Brain microvascular endothelial cell (primary cell): ENCODE results near the gene PYGM.

Source experiments
- DNase-seq: peaks from one replicate; pipeline ENCODE4 v3.0.0-alpha.2; 2020
- H3K27ac ChIP-seq: fragments of 250-450 bp; sonication (Bioruptor Pico); 2 replicates; pipeline ENCODE4 v1.5.1; 2020; ENCODE audit warnings: mild to moderate bottlenecking, moderate library complexity
- H3K27me3 ChIP-seq: fragments of 250-450 bp; sonication (Bioruptor Pico); replicated peaks from 2 replicates; pipeline ENCODE4 v1.5.1; 2020; ENCODE audit warnings: mild to moderate bottlenecking
- H3K36me3 ChIP-seq: fragments of 250-450 bp; sonication (Bioruptor Pico); replicated peaks from 2 replicates; pipeline ENCODE4 v1.5.1; 2020; ENCODE audit warnings: mild to moderate bottlenecking
- H3K4me3 ChIP-seq: 2 replicates; pipeline ENCODE4 v1.5.1; 2011; ENCODE audit warnings: low read depth, mild to moderate bottlenecking, control low read depth, low read length, moderate library complexity
- CTCF ChIP-seq: IDR thresholded peaks from 2 replicates; pipeline ENCODE4 v1.5.1; 2011; ENCODE audit warnings: low read depth, mild to moderate bottlenecking, moderate library complexity, low read length, control low read depth, inconsistent platforms; ENCODE audit errors: missing control alignments
- in situ Hi-C: cut with HindIII; loops from 2 replicates; pipeline ENCODE4 v1.10.0; 2017; ENCODE audit warnings: low sequenced_read_pairs, low pct_ligation_motif_present

PYGM gene

GRCh38 chr11:64743591-64744543 is 15.9 kb downstream of the PYGM start, which contains the start of gene RASGRP2:
TSS of gene RASGRP2 (minus strand) at chr11:64744142. CDS start at chr11:64742866, 1,276 bp downstream.
- H3K27me3 ChIP-seq, result peaks cover 10% of the 10 kb centered on the region
- no peak for DNase-seq
- no peaks in the 10 kb centered on the region for H3K36me3 ChIP-seq
- peak; percentile 76 for TF ChIP-seq CTCF
- no peak within 1 kb of the TSS for H3K27ac ChIP-seq
- H3K4me3 ChIP-seq, result peak within 1 kb of the TSS; percentile 35
- in situ Hi-C loops, result no loop called here

- Histone ChIP-seq H3K36me3 (no peaks in the 10 kb centered on the region), H3K27me3 (peaks cover 10% of the 10 kb centered on the region), H3K27ac (no peak overlapping the region), H3K4me3 (peak overlapping the region; percentile 24)
- in situ Hi-C loops, result no loop called here
- peak; percentile 70 for TF ChIP-seq CTCF
- DNase-seq, result no peak
Observed at GRCh38 chr11:64742889-64743590, 16.7 kb downstream of the PYGM start.

- TF ChIP-seq CTCF, result no peak
- no peak for DNase-seq
- Histone ChIP-seq H3K27ac (no peak overlapping the region), H3K36me3 (no peaks in the 10 kb centered on the region), H3K4me3 (peak overlapping the region; percentile 24), H3K27me3 (peaks cover 10% of the 10 kb centered on the region)
- in situ Hi-C loops, result no loop called here
Observed at GRCh38 chr11:64742087-64742888, 17.5 kb downstream of the PYGM start.

GRCh38 chr11:64741375-64742086 is 18.2 kb downstream of the PYGM start:
- Histone ChIP-seq H3K27me3 (peaks cover 10% of the 10 kb centered on the region), H3K27ac (no peak overlapping the region), H3K36me3 (no peaks in the 10 kb centered on the region), H3K4me3 (no peak overlapping the region)
- in situ Hi-C loops, result no loop called here
- no peak for DNase-seq
- TF ChIP-seq CTCF, result no peak

GRCh38 chr11:64739871-64740270 is 19.9 kb downstream of the PYGM start:
- Histone ChIP-seq H3K36me3 (no peaks in the 10 kb centered on the region), H3K27ac (no peak overlapping the region), H3K27me3 (peaks cover 10% of the 10 kb centered on the region), H3K4me3 (no peak overlapping the region)
- no peak for TF ChIP-seq CTCF
- no peak for DNase-seq
- in situ Hi-C loops, result no loop called here
